GM19438 (cell line): Measurements from ENCODE around the gene OMG.
"Not testable (repeated sequence)": the region's sequence is repeated elsewhere in the genome, so short reads cannot be mapped to it uniquely, and the experiment has no call there.

Experiments used
- ATAC-seq: cut with Tn5 transposase; IDR thresholded peaks from one replicate; pipeline ENCODE4 v1.9.1; 2021; ENCODE audit warnings: low read depth; ENCODE audit not compliant: unreplicated experiment

Gene OMG

DNA sequence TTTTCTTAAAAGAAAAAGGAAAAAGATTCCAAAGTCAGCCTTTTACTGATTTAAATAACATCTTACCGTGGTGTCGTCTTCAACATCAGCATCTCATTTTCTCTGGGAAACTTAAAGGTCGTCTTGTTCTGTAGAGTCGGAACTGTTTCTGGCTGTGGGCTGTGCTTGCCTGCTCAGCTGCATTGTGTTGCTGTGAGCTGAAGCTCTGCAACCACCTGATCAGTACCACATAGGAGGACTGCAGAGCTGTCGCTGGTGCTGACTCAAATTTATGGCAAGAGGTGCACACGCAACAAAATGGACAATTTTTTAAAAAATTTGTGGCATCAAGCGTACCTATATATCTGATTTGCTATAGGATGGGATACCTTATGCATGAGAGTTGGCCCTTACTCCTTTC, at the start of gene OMG:
TSS of gene OMG (minus strand) at position 150 of the 400 bp plus-strand sequence. CDS start 908 bp downstream, outside the sequence.
- ATAC-seq: no peak

GRCh38 chr17:31345191-31345747, 48.2 kb upstream of the OMG start:
- not testable (repeated sequence) for ATAC-seq

DNA sequence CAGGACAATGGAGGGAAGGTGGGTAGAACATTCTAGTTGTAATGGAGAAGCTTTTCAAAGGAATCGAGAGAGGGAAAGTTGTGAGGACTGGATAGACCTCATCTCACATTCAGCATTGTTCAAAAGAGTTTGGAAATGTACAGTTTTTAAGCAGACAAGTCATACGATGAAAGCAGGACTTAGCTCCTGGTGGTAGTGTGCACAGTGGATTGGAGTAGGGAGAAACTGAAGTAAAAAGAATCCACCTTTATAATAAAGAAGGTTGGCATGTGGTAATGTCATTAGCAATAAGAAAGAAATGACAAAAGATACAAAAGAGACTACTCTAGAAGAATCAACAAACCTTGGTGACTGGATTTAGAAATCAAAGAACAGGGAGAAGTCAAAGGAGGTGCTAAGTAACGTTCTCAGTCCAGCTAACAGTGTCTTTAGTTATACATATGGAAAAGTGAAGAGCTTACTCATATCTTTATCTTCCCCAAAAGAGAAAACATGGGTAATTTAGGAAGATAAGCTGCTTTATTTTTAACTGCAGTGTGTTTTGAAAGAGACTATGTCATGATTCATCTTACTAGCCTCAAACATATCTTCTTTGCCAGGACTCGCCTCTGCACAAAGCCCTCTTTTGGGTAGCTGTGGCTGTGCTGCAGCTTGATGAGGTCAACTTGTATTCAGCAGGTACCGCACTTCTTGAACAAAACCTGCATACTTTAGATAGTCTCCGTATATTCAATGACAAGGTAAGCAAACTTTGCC, 43.0 kb upstream of the OMG start:
- no peak for ATAC-seq

- ATAC-seq: no peak
Observed at GRCh38 chr17:31329221-31329620, 32.2 kb upstream of the OMG start.

DNA sequence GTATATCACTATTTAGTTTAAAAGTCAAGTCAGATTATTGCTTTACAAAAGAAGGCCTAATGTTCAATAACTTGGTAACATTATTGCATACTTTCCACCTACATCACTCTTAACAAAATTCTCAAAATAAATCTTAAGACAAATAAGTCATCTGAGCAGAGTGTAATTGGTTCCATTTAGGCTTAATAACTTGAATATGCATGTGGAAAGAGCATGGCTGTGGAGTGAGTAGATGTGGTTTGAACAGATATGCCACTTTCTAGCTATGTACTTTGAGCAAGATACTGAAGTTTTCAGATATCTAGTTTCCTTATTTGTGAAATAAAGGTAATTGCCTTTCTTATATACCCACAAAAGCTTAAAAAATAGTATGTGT, 31.1 kb upstream of the OMG start:
- no peak for ATAC-seq

DNA sequence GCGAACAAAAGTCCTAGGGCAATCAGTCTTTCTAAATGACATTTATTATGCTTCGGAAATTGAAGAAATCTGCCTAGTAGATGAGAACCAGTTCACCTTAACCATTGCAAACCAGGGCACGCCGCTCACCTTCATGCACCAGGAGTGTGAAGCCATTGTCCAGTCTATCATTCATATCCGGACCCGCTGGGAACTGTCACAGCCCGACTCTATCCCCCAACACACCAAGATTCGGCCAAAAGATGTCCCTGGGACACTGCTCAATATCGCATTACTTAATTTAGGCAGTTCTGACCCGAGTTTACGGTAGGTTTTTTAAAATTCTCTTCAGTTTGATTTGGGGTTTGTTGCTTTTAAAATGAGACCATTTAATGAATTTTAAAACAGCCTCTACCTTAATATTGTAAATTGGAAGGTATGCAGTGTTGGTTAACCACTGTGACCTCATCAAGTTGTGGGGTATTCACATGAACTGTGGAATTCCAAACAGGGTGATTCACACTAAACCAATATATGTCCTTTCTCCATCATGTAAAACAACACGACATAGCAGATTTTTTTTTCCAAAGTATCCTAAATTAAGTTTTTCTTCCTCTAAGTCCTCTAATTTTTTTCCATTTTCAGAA, 30.6 kb upstream of the OMG start:
- no peak for ATAC-seq

GRCh38 chr17:31323551-31323950, 26.5 kb upstream of the OMG start:
- no peak for ATAC-seq

DNA sequence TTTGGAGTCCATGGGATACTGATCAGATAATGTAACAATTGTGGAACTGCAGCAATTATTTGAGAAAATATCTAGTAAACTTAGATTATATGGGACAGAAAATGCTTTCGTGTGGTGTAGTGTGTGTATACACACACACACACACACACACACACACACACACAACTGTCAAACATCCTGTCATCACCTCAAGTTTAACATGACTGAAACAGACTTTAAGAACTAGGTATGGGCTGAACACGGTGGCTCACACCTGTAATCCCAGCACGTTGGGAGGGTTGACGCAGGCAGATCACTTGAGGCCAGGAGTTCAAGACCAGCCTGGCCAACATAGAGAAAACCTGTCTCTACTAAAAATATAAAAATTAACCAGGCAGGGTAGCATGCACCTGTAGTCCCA, 24.9 kb upstream of the OMG start:
- ATAC-seq: no peak

DNA sequence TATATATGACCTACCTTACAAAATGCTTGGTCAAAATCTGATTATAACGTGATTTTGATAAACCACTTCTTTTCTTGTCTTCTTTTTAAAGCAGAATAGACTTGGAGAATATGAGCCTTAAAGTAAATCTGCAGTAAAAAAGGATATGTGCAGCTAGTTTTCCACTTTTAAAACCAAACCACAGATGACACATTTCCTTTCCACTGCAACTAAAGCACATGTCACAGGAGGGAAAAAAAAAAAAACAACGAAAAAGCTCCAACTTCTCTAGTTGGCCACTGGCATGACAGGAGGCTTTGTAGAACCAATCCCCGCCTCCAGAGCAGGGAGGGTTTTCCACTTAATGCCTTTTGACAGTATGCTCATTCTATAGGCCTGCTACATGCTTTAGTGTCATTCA, 24.4 kb upstream of the OMG start, which contains the start of gene EVI2A:
TSS of gene EVI2A (minus strand) at position 142 of the 400 bp plus-strand sequence. CDS start 2,609 bp downstream, outside the sequence.
- ATAC-seq: no peak

GRCh38 chr17:31320791-31321190, 23.8 kb upstream of the OMG start:
- no peak for ATAC-seq

- no peak for ATAC-seq
Observed at GRCh38 chr17:31320241-31320640, 23.2 kb upstream of the OMG start.

- ATAC-seq: no peak
Observed at GRCh38 chr17:31318851-31319661, 22.0 kb upstream of the OMG start.

- peak; percentile 45 for ATAC-seq
Observed at GRCh38 chr17:31318298-31318801, 21.3 kb upstream of the OMG start.

DNA sequence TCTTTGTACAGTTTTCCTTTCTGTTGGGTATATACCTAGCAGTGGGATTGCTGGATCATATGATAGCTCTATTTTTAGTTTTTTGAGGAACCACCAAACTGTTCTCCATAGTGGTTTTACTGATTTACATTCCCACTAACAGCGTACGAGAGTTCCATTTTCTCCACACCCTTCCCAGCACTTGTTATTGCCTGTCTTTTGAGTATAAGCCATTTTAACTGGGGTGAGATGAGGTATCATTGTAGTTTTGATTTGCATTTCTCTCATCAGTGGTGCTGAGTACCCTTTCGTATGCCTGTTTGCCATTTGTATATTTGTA, 17.7 kb upstream of the OMG start:
- ATAC-seq: no peak

DNA sequence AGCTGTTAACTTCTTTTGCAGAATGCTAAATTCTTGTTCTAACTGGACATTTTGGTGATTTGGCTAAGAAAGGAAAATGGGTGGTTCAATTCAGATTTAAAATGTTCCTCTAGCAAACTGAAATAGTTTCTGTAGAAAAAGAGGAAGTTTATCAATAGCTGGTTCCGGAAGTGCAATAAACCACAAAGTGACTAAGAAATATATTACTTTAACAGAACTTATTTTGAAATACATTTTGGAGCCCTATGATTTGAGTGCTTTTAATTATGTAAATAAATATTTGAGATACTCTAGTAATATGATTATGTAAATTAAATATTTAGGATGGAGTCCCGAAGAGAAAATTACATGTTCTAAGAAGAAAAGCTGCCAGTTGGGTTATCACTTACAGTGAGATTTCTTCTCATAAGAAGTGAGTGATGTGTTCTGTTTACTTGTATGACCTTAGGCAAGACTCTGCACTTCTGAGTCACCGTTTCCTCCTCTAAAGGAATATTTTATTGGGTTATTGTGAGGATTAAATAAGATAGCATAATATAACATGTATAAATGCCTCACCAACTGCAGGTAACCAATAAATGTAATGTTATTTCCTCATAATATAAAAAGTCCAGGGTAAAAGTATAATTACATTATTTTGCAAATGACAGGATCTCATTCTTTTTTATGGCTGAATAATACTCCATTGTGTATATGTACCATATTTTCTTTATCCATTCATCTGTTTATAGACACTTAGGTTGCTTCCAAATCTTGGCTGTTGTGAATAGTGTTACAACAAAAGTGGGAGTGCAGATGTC, 17.1 kb upstream of the OMG start, which contains the start of gene EVI2B:
TSS of gene EVI2B (minus strand) at position 73 of the 800 bp plus-strand sequence. CDS start 8,445 bp downstream, outside the sequence.
- no peak for ATAC-seq

- not testable (repeated sequence) for ATAC-seq
Observed at GRCh38 chr17:31312223-31312622, 15.2 kb upstream of the OMG start.

DNA sequence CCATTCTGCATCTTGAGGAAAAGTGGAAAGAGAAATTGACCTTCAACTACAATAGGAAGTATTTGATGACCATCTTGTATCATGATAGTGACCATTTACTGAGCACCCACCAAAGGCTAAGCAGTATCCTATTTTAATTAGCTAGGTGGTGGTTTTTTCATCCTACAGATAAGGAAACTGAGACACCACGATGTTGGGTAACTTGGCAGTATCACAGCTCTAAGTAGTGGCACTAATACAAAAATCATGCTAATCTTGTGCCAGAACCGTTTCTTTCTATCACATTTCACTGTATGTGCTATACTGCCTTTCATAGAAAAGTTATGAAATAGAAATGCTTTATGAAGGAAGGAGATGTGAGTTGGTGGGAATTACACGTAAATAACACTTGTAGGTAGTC, 14.5 kb upstream of the OMG start:
- no peak for ATAC-seq

DNA sequence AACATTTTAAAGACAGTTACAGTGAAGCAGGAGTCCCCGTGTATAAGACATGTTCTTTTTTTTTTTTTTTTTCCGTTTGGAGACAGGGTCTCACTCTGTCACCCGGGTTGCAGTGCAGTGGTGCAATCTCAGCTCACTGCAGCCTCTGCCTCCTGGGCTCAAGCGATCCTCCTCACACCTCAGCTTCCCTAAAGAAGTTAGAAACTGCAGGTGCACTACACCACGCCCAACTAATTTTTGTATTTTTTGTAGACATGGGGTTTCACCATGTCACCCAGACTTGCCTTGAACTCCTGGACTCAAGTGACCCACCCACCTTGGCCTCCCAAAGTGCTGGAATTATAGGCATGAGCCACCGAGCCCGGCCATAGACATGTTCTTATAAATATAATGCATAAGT, 13.8 kb upstream of the OMG start:
- no peak for ATAC-seq

DNA sequence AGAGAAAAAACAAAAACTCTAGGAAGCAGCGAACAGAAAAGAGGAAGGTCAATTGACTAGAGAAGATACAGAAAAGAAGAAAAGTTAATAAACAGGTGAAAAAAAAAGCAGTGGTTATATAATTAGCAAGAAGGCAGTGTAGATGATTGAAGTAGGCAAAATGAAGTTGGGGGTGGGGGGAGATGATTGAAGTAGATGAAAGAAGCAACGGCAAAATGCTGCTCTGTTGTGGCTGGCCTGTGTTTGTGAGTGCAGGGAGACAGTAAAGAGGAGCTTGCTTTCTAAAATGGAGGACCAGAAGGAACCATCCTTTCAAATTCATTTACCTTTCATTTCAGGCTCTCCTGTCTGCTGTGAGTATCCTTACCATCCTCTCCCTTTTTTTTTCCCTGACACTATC, 13.2 kb upstream of the OMG start:
- ATAC-seq: no peak

GRCh38 chr17:31309556-31309955, 12.5 kb upstream of the OMG start:
- ATAC-seq: no peak
